ENCODE results near the gene TUB.

DNA sequence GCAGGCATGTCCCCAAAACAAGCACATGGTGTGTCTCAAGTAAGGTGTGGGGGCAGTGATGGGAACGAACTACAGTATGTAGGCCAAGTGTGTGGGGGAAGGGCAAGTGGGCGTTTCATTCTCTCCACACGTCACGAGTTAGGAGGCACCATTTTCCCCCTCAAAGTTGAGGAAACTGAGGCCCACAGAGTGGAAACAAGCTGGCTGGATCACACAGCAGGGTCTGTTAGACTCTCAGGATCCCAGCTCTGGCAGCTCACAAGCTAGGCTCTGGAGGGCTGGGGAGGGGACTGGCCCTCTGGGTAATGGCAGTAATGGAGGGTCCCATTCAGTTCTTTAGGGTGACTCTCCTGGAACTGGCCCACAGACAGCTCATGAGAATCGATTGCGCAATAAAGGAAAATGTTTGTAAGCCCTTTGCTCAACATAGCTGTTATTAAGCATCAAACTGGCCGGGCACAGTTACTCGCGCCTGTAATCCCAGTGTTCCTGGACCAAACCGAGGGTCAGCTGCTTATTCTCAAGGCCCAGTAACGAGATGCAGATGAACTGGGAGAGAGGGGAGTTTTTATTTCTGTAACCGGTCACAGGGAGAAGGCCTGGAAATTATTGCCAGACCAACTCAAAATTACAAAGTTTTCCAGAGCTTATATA is 24.1 kb upstream of the TUB start:
- TF ChIP-seq, protein P1, sequence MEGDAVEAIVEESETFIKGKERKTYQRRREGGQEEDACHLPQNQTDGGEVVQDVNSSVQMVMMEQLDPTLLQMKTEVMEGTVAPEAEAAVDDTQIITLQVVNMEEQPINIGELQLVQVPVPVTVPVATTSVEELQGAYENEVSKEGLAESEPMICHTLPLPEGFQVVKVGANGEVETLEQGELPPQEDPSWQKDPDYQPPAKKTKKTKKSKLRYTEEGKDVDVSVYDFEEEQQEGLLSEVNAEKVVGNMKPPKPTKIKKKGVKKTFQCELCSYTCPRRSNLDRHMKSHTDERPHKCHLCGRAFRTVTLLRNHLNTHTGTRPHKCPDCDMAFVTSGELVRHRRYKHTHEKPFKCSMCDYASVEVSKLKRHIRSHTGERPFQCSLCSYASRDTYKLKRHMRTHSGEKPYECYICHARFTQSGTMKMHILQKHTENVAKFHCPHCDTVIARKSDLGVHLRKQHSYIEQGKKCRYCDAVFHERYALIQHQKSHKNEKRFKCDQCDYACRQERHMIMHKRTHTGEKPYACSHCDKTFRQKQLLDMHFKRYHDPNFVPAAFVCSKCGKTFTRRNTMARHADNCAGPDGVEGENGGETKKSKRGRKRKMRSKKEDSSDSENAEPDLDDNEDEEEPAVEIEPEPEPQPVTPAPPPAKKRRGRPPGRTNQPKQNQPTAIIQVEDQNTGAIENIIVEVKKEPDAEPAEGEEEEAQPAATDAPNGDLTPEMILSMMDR (conservative IDR thresholded peaks at IDR 0.05 in 1 of 2, IDR thresholded peaks at IDR 0.05 in 1 of 2; ENCODE audit: low read depth in 1 of 2, low read length in 2 of 2), result no peak
- no peak for TF ChIP-seq EZH2 (IDR thresholded peaks at IDR 0.05; ENCODE audit: low read length, missing control alignments)

Measured in fibroblast of lung (primary cell).